GM18505 (cell line): Measurements from ENCODE around the gene FGD6.

Experiments used
- ATAC-seq: cut with Tn5 transposase; IDR thresholded peaks from one replicate; pipeline ENCODE4 v1.9.1; 2021; ENCODE audit not compliant: unreplicated experiment
- POLR2A ChIP-seq: IDR thresholded peaks from 4 replicates; pipeline ENCODE4 v1.6.1; 2011; ENCODE audit warnings: borderline replicate concordance; ENCODE audit not compliant: insufficient read depth, insufficient read length; ENCODE audit errors: extremely low read depth

FGD6 gene

GRCh38 chr12:95195122-95195521 lies 22.1 kb downstream of the FGD6 start:
- ATAC-seq, result no peak
- no peak for TF ChIP-seq POLR2A

GRCh38 chr12:95193139-95193538 lies 24.1 kb downstream of the FGD6 start:
- TF ChIP-seq POLR2A, result no peak

GRCh38 chr12:95192271-95192670 lies 25.0 kb downstream of the FGD6 start:
- no peak for TF ChIP-seq POLR2A
- ATAC-seq, result no peak

More at GRCh38 chr12:95193139-95193538, 24.1 kb downstream of the FGD6 start:
- no peak for ATAC-seq

- no peak for ATAC-seq
- no peak for TF ChIP-seq POLR2A
These were observed 26.1 kb downstream of the FGD6 start for GRCh38 chr12:95191060-95191696.

GRCh38 chr12:95187865-95188415 lies 29.3 kb downstream of the FGD6 start:
- TF ChIP-seq POLR2A, result no peak
- no peak for ATAC-seq

GRCh38 chr12:95185854-95186253 lies 31.4 kb downstream of the FGD6 start:
- ATAC-seq, result no peak
- no peak for TF ChIP-seq POLR2A

GRCh38 chr12:95185072-95185471 lies 32.2 kb downstream of the FGD6 start:
- no peak for TF ChIP-seq POLR2A
- ATAC-seq, result no peak

GRCh38 chr12:95184121-95184520 lies 33.1 kb downstream of the FGD6 start:
- no peak for ATAC-seq
- TF ChIP-seq POLR2A, result no peak

- no peak for ATAC-seq
- no peak for TF ChIP-seq POLR2A
These were observed 34.3 kb downstream of the FGD6 start for GRCh38 chr12:95182868-95183415.

- no peak for ATAC-seq
- no peak for TF ChIP-seq POLR2A
These were observed 36.2 kb downstream of the FGD6 start for GRCh38 chr12:95181103-95181502.

- TF ChIP-seq POLR2A, result no peak
These were observed 38.3 kb downstream of the FGD6 start for GRCh38 chr12:95179011-95179410.

GRCh38 chr12:95178136-95178535 lies 39.1 kb downstream of the FGD6 start:
- ATAC-seq, result no peak
- no peak for TF ChIP-seq POLR2A

More at GRCh38 chr12:95179011-95179410, 38.3 kb downstream of the FGD6 start:
- no peak for ATAC-seq

GRCh38 chr12:95177201-95177768 lies 40.0 kb downstream of the FGD6 start:
- TF ChIP-seq POLR2A, result no peak
- ATAC-seq, result no peak
